ENCODE measurements around the gene VPS52. TPM values are rescaled to one million over a fixed set of nuclear protein-coding genes. Genes with fewer than 3 reads are reported as not detected.

The VPS52 gene
- total and polyA plus RNA-seq, 2 donors (not counting 1 experiment from before 2014, with no cell fraction given): 44.9 to 53.2 TPM

DNA sequence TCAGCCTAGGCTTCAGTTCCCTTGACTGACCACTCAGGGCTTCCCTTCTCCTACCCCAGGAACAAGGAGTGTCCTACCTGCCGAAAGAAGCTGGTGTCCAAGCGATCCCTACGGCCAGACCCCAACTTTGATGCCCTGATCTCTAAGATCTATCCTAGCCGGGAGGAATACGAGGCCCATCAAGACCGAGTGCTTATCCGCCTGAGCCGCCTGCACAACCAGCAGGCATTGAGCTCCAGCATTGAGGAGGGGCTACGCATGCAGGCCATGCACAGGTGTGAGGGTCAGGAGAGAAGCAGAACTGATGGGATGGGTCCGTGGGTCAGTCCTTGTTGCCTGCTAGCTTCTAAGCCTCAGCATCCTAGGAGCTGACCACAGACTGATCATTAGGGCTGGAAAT, 61.8 kb downstream of the VPS52 start:
- Histone ChIP-seq H3K36me3 (ENCODE audit: control insufficient read depth, insufficient read depth, low read length) (peaks cover 11% of the 10 kb centered on the region), H3K4me1 (ENCODE audit: control insufficient read depth, extremely low read depth, insufficient read depth, low read length) (peaks cover 25% of the 10 kb centered on the region), H3K9me3 (ENCODE audit: control insufficient read depth, insufficient read depth, low read depth, low read length) (no peaks in the 10 kb centered on the region), H3K9ac (ENCODE audit: insufficient read depth, low read length) (no peak overlapping the region), H4K20me1 (ENCODE audit: control insufficient read depth, extremely low read depth, insufficient read depth, low read length) (no peaks in the 10 kb centered on the region), H3K4me2 (ENCODE audit: extremely low read depth, insufficient read depth, low read length) (no peak overlapping the region), H3K79me2 (ENCODE audit: control insufficient read depth, insufficient read depth, low read length) (no peaks in the 10 kb centered on the region), H3K27ac (ENCODE audit: insufficient read depth, low read length) (no peak overlapping the region), H3K27me3 (ENCODE audit: control insufficient read depth, insufficient read depth, low read length) (peaks cover 7% of the 10 kb centered on the region), H3K4me3 (replicated peaks in 1 of 4; ENCODE audit: control extremely low read depth in 1 of 4, insufficient read depth in 1 of 4, low read depth in 3 of 4, low read length in 4 of 4) (no peak overlapping the region), H2AFZ (ENCODE audit: low read length) (no peak overlapping the region)
- TF ChIP-seq EZH2 (IDR thresholded peaks at IDR 0.05; ENCODE audit: low read length, missing control alignments): no peak
- TF ChIP-seq, protein P1, sequence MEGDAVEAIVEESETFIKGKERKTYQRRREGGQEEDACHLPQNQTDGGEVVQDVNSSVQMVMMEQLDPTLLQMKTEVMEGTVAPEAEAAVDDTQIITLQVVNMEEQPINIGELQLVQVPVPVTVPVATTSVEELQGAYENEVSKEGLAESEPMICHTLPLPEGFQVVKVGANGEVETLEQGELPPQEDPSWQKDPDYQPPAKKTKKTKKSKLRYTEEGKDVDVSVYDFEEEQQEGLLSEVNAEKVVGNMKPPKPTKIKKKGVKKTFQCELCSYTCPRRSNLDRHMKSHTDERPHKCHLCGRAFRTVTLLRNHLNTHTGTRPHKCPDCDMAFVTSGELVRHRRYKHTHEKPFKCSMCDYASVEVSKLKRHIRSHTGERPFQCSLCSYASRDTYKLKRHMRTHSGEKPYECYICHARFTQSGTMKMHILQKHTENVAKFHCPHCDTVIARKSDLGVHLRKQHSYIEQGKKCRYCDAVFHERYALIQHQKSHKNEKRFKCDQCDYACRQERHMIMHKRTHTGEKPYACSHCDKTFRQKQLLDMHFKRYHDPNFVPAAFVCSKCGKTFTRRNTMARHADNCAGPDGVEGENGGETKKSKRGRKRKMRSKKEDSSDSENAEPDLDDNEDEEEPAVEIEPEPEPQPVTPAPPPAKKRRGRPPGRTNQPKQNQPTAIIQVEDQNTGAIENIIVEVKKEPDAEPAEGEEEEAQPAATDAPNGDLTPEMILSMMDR (conservative IDR thresholded peaks at IDR 0.05 in 1 of 2, IDR thresholded peaks at IDR 0.05 in 1 of 2; ENCODE audit: low read depth in 1 of 2, low read length in 2 of 2): no peak
- DNase-seq (ENCODE audit: low read depth in 2 of 2): no peak

DNA sequence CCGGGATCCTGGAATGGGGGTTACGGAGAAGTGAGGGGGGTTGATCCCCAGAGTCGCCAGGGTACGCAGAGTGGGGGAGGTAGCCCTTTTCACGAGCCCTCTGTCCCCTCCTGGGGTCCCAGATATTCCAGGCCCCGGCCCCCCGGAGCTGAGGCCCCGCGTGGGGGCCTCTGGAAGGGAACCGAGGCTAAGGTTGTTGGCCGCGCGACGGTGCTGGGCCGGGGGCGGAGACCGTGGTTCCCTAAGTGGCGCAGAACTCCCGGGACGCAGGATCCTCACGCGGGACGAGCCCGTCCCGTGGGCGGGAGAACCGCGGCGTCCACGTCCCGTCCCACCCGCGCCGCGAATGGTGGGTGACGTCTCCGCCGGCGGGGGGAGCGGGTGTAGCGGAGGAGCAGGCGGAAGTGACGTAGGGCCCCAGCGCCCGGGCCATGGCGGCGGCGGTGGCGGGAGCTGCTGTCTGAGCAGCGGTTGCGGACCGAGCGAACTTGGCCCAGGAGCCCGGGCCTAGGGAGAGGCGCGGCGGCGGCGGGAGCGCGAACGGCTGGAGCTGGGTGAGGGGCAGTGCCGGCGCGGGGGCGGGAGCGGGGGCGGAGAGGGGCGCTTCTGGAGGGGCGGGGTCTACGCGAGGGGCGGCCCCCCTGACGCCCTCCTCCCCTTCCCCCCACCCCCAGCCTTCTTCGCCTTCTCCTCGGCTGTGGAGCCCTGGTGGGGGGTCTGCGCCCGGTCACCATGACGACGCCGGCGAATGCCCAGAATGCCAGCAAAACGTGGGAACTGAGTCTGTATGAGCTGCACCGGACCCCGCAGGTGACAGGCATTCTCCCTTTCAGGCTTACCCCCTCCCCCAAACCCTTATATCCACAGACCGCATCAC, 63.3 kb downstream of the VPS52 start, which contains the start of gene RING1:
TSS of gene RING1 (plus strand) at position 410 of the 877 bp plus-strand sequence. CDS start at position 733, 323 bp downstream.
- no peaks in the 10 kb centered on the region for H3K9me3 ChIP-seq (ENCODE audit: control insufficient read depth, insufficient read depth, low read depth, low read length)
- peak within 1 kb of the TSS; percentile 86 to 96 (median 93) for H3K4me3 ChIP-seq (replicated peaks in 1 of 4; ENCODE audit: control extremely low read depth in 1 of 4, insufficient read depth in 1 of 4, low read depth in 3 of 4, low read length in 4 of 4)
- peak within 1 kb of the TSS; percentile 97 for H3K9ac ChIP-seq (ENCODE audit: insufficient read depth, low read length)
- H3K36me3 ChIP-seq (ENCODE audit: control insufficient read depth, insufficient read depth, low read length): peaks cover 16% of the 10 kb centered on the region
- peak within 1 kb of the TSS; percentile 98 for H3K4me2 ChIP-seq (ENCODE audit: extremely low read depth, insufficient read depth, low read length)
- H3K27ac ChIP-seq (ENCODE audit: insufficient read depth, low read length): peak within 1 kb of the TSS; percentile 96
- peaks cover 31% of the 10 kb centered on the region for H3K4me1 ChIP-seq (ENCODE audit: control insufficient read depth, extremely low read depth, insufficient read depth, low read length)
- H4K20me1 ChIP-seq (ENCODE audit: control insufficient read depth, extremely low read depth, insufficient read depth, low read length): no peaks in the 10 kb centered on the region
- peak within 1 kb of the TSS; percentile 29 for H2AFZ ChIP-seq (ENCODE audit: low read length)
- peak; percentile 71 to 72 for DNase-seq (ENCODE audit: low read depth in 2 of 2)
- H3K79me2 ChIP-seq (ENCODE audit: control insufficient read depth, insufficient read depth, low read length): peaks cover 7% of the 10 kb centered on the region
- TF ChIP-seq, protein P1 (conservative IDR thresholded peaks at IDR 0.05 in 1 of 2, IDR thresholded peaks at IDR 0.05 in 1 of 2; ENCODE audit: low read depth in 1 of 2, low read length in 2 of 2): no peak
- no peak for TF ChIP-seq EZH2 (IDR thresholded peaks at IDR 0.05; ENCODE audit: low read length, missing control alignments)
- no peaks in the 10 kb centered on the region for H3K27me3 ChIP-seq (ENCODE audit: control insufficient read depth, insufficient read depth, low read length)

DNA sequence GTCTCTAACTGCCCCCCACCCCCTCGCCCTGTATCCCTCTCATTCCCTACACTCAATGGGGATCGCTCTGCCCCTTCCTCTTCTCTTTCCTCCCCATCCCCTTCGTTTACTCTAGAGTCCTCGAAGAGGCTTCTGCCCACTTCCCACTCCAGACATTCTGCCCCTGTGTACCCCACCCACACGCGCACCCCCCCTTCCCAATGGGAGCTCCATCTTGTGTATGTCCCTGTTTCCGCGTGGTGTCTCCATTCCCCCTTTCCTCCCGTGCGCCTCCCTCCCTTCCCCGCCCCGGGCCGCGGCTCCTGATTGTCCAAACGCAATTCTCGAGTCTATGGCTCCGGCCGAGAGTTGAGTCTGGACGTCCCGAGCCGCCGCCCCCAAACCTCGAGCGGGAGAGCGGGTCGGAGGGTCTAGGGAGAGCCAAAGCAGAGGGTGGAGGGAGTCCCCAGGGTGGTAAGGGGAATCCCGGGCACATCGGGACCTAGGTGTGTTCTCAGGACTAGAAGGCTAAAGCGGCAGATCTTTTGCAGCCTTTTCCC, 64.1 kb downstream of the VPS52 start:
- Histone ChIP-seq H2AFZ (ENCODE audit: low read length) (peak overlapping the region; percentile 29), H3K36me3 (ENCODE audit: control insufficient read depth, insufficient read depth, low read length) (peaks cover 21% of the 10 kb centered on the region), H3K27ac (ENCODE audit: insufficient read depth, low read length) (peak overlapping the region; percentile 96), H4K20me1 (ENCODE audit: control insufficient read depth, extremely low read depth, insufficient read depth, low read length) (no peaks in the 10 kb centered on the region), H3K9ac (ENCODE audit: insufficient read depth, low read length) (peak overlapping the region; percentile 97), H3K79me2 (ENCODE audit: control insufficient read depth, insufficient read depth, low read length) (peaks cover 12% of the 10 kb centered on the region), H3K4me3 (replicated peaks in 1 of 4; ENCODE audit: control extremely low read depth in 1 of 4, insufficient read depth in 1 of 4, low read depth in 3 of 4, low read length in 4 of 4) (peak overlapping the region; percentile 86 to 96 (median 93)), H3K4me2 (ENCODE audit: extremely low read depth, insufficient read depth, low read length) (peak overlapping the region; percentile 98), H3K9me3 (ENCODE audit: control insufficient read depth, insufficient read depth, low read depth, low read length) (no peaks in the 10 kb centered on the region), H3K4me1 (ENCODE audit: control insufficient read depth, extremely low read depth, insufficient read depth, low read length) (peaks cover 35% of the 10 kb centered on the region), H3K27me3 (ENCODE audit: control insufficient read depth, insufficient read depth, low read length) (no peaks in the 10 kb centered on the region)
- DNase-seq (ENCODE audit: low read depth in 2 of 2): peak; percentile 50 to 57
- no peak for TF ChIP-seq EZH2 (IDR thresholded peaks at IDR 0.05; ENCODE audit: low read length, missing control alignments)
- TF ChIP-seq, protein P1 (conservative IDR thresholded peaks at IDR 0.05 in 1 of 2, IDR thresholded peaks at IDR 0.05 in 1 of 2; ENCODE audit: low read depth in 1 of 2, low read length in 2 of 2): no peak

Measured in fibroblast of lung (primary cell).